Ascending aorta (tissue), 2 donors: ENCODE results near the gene DCPS. TPM values are rescaled to one million over a fixed set of nuclear protein-coding genes. Genes with fewer than 3 reads are reported as not detected.

Source experiments
- DNase-seq, 2 donors: peaks; one replicate each; pipeline ENCODE4 v3.0.0-alpha.2; 2019; ENCODE audit warnings: low spot score in 2 of 2
- H3K27ac ChIP-seq, 2 donors: fragments of 200-600 bp; sonication (generic); one replicate each; pipeline ENCODE4 v1.5.1; 2016 to 2017; ENCODE audit warnings: mild to moderate bottlenecking in 1 of 2
- H3K27me3 ChIP-seq: fragments of 200-600 bp; sonication (generic); one replicate; pipeline ENCODE4 v1.5.1; 2017
- H3K36me3 ChIP-seq, 2 donors: fragments of 200-600 bp; sonication (generic); one replicate each; pipeline ENCODE4 v1.5.1; 2016
- H3K4me1 ChIP-seq, 2 donors: fragments of 200-600 bp; sonication (generic); one replicate each; pipeline ENCODE4 v1.5.1; 2016 to 2017; ENCODE audit warnings: mild to moderate bottlenecking in 1 of 2
- H3K4me3 ChIP-seq, 2 donors: fragments of 200-600 bp; sonication (generic); one replicate each; pipeline ENCODE4 v1.5.1; 2016 to 2017; ENCODE audit warnings: mild to moderate bottlenecking in 1 of 2
- H3K9me3 ChIP-seq, 2 donors: fragments of 200-600 bp; sonication (generic); one replicate each; pipeline ENCODE4 v1.5.1; 2016
- CTCF ChIP-seq, 3 experiments: fragments of 200-600 bp in 2 of 3; fragments of 450-650 bp in 1 of 3; sonication (generic) in 2 of 3; IDR thresholded peaks; one replicate each; pipeline ENCODE4 v1.5.1; 2016 to 2019; ENCODE audit warnings: antibody characterized with exemption in 3 of 3, mild to moderate bottlenecking in 1 of 3, moderate library complexity in 1 of 3
- intact Hi-C: fragments of 100-400 bp; cut with DNase I; formaldehyde crosslinking; loops from one replicate; pipeline ENCODE4 v1.15.1; 2023
- total RNA-seq: library from RNA; depleted of rRNA; stranded (reverse); fragments of >200 nt; gene quantifications from one replicate; pipeline ENCODE4 v1.1.0, GENCODE V29; 2016

DCPS gene
- total RNA-seq, 1 donor from 2014 or later = 19.6 TPM

- Histone ChIP-seq H3K36me3 (peaks cover 0 to 7% of the 10 kb centered on the region in 2 donors), H3K4me1 (peaks cover 0 to 6% of the 10 kb centered on the region in 2 donors), H3K27me3 (no peaks in the 10 kb centered on the region), H3K9me3 (no peaks in the 10 kb centered on the region), H3K4me3 (no peak overlapping the region), H3K27ac (no peak overlapping the region)
- no peak for DNase-seq
- intact Hi-C loops = loop anchor here (5.0 kb wide), 1 partner anchor 69 kb away; the partner anchor contains the start of genes FAM118B and RPUSD4
- TF ChIP-seq CTCF (IDR thresholded peaks at IDR 0.05) = no peak
Observed at GRCh38 chr11:126281245-126281644, 22.6 kb upstream of the DCPS start.

- Histone ChIP-seq H3K36me3 (peaks cover 0 to 7% of the 10 kb centered on the region in 2 donors), H3K9me3 (no peaks in the 10 kb centered on the region), H3K4me3 (peak overlapping the region; percentile 81 to 86), H3K27ac (peak overlapping the region; percentile 87 to 94), H3K4me1 (peaks cover 0 to 6% of the 10 kb centered on the region in 2 donors), H3K27me3 (no peaks in the 10 kb centered on the region)
- intact Hi-C loops = loop anchor here (5.0 kb wide), 1 partner anchor 69 kb away; the partner anchor contains the start of genes FAM118B and RPUSD4
- no peak for TF ChIP-seq CTCF (IDR thresholded peaks at IDR 0.05)
- no peak for DNase-seq
Observed at GRCh38 chr11:126281666-126282175, 22.1 kb upstream of the DCPS start.

- H3K4me1 ChIP-seq = peaks cover 0 to 6% of the 10 kb centered on the region in 2 donors
- no peaks in the 10 kb centered on the region for H3K9me3 ChIP-seq
- intact Hi-C loops = loop anchor here (5.0 kb wide), 1 partner anchor 70 kb away; the partner anchor contains the start of genes FAM118B and RPUSD4
- no peak for TF ChIP-seq CTCF (IDR thresholded peaks at IDR 0.05)
- no peaks in the 10 kb centered on the region for H3K27me3 ChIP-seq
- no peak for DNase-seq
- peak overlapping the region; percentile 87 to 94 for H3K27ac ChIP-seq
- H3K4me3 ChIP-seq = peak overlapping the region; percentile 81 to 86
- H3K36me3 ChIP-seq = peaks cover 0 to 3% of the 10 kb centered on the region in 2 donors
Observed at GRCh38 chr11:126282361-126282735, 21.5 kb upstream of the DCPS start.

GRCh38 chr11:126282736-126283591 is 20.9 kb upstream of the DCPS start, which contains the start of gene TIRAP:
Gene TIRAP (plus strand): TSS chr11:126283093. CDS start chr11:126290895, 7,802 bp downstream.
- Histone ChIP-seq H3K4me3 (peak within 1 kb of the TSS; percentile 81 to 86), H3K36me3 (peaks cover 0 to 4% of the 10 kb centered on the region in 2 donors), H3K27ac (peak within 1 kb of the TSS; percentile 87 to 94), H3K9me3 (no peaks in the 10 kb centered on the region), H3K4me1 (peaks cover 0 to 6% of the 10 kb centered on the region in 2 donors), H3K27me3 (no peaks in the 10 kb centered on the region)
- DNase-seq = peak; percentile 24 to 83
- intact Hi-C loops = loop anchor here (1.0 to 5.0 kb wide), 3 partner anchors 14 to 71 kb away; partner anchors contain the start of genes DCPS, FAM118B, FOXRED1 and RPUSD4
- TF ChIP-seq CTCF (IDR thresholded peaks at IDR 0.05) = no peak

- DNase-seq = peak in 1 of 2 donors; percentile 82
- Histone ChIP-seq H3K9me3 (no peaks in the 10 kb centered on the region), H3K4me3 (no peak overlapping the region), H3K27me3 (no peaks in the 10 kb centered on the region), H3K27ac (no peak overlapping the region), H3K4me1 (peaks cover 0 to 6% of the 10 kb centered on the region in 2 donors), H3K36me3 (peaks cover 8 to 11% of the 10 kb centered on the region in 2 donors)
- TF ChIP-seq CTCF (IDR thresholded peaks at IDR 0.05) = no peak
- intact Hi-C loops = loop anchor here (5.0 kb wide), 1 partner anchor 73 kb away; the partner anchor contains the start of genes FAM118B and RPUSD4
Observed at GRCh38 chr11:126284829-126285228, 19.0 kb upstream of the DCPS start.
